Hippocampal formation (tissue), 2 donors: ENCODE results near the gene FNBP1.

Source experiments
- DNase-seq, 2 donors: peaks; one replicate each; lab custom pipeline; 2025; lab: John Stamatoyannopoulos, UW

FNBP1 gene

GRCh38 chr9:129919841-129920240, 123.1 kb downstream of the FNBP1 start:
- DNase-seq, result no peak

GRCh38 chr9:129919277-129919676, 123.7 kb downstream of the FNBP1 start:
- no peak for DNase-seq

GRCh38 chr9:129918296-129918950, 124.6 kb downstream of the FNBP1 start:
- no peak for DNase-seq

- DNase-seq, result no peak
These were observed 126.3 kb downstream of the FNBP1 start for GRCh38 chr9:129916707-129917106.

- DNase-seq, result no peak
These were observed 128.9 kb downstream of the FNBP1 start for GRCh38 chr9:129914051-129914450.

GRCh38 chr9:129910628-129911567, 132.1 kb downstream of the FNBP1 start:
- no peak for DNase-seq

- no peak for DNase-seq
These were observed 133.1 kb downstream of the FNBP1 start for GRCh38 chr9:129909851-129910250.

- no peak for DNase-seq
These were observed 134.1 kb downstream of the FNBP1 start for GRCh38 chr9:129908906-129909305.

GRCh38 chr9:129907201-129907600, 135.8 kb downstream of the FNBP1 start:
- DNase-seq, result no peak

- DNase-seq, result no peak
These were observed 136.7 kb downstream of the FNBP1 start for GRCh38 chr9:129906298-129906697.

- no peak for DNase-seq
These were observed 138.3 kb downstream of the FNBP1 start for GRCh38 chr9:129904734-129905133.

- DNase-seq, result no peak
These were observed 140.3 kb downstream of the FNBP1 start for GRCh38 chr9:129902740-129903134.

- DNase-seq, result no peak
These were observed 140.8 kb downstream of the FNBP1 start for GRCh38 chr9:129901993-129902739.

GRCh38 chr9:129900263-129901027, 142.5 kb downstream of the FNBP1 start:
- DNase-seq, result no peak

GRCh38 chr9:129899620-129900019, 143.4 kb downstream of the FNBP1 start:
- DNase-seq, result no peak

- DNase-seq, result no peak
These were observed 144.8 kb downstream of the FNBP1 start for GRCh38 chr9:129898185-129898584.

GRCh38 chr9:129897263-129897662, 145.7 kb downstream of the FNBP1 start:
- DNase-seq, result no peak

GRCh38 chr9:129895376-129896268, 147.4 kb downstream of the FNBP1 start:
- DNase-seq, result no peak

- DNase-seq, result no peak
These were observed 148.7 kb downstream of the FNBP1 start for GRCh38 chr9:129894120-129894823.

GRCh38 chr9:129891569-129891968, 151.4 kb downstream of the FNBP1 start:
- no peak for DNase-seq
